WTC11 (cell line): ENCODE data around the gene TAF3.

Experiments used
- MYBL2 ChIP-seq: sonication (generic); formaldehyde crosslinking; IDR thresholded peaks from 2 replicates; pipeline ENCODE4 v1.8.1; 2023; ENCODE audit warnings: mild to moderate bottlenecking, moderate library complexity, missing genetic modification reagents
- NR3C1 ChIP-seq: sonication (generic); formaldehyde crosslinking; conservative IDR thresholded peaks from 2 replicates; pipeline ENCODE4 v1.8.1; 2023; ENCODE audit warnings: low read depth, mild to moderate bottlenecking, missing genetic modification reagents
- TCF7 ChIP-seq: sonication (generic); formaldehyde crosslinking; IDR thresholded peaks from 2 replicates; pipeline ENCODE4 v1.8.0; 2022; ENCODE audit warnings: mild to moderate bottlenecking, low read depth, missing genetic modification reagents, moderate library complexity
- ZNF263 ChIP-seq: sonication (generic); formaldehyde crosslinking; IDR thresholded peaks from 2 replicates; pipeline ENCODE4 v1.8.1; 2022; ENCODE audit warnings: low read depth, mild to moderate bottlenecking, moderate library complexity, missing genetic modification reagents
- TF ChIP-seq, protein P1 (sequence below): fragments of 200-600 bp; IDR thresholded peaks from 2 replicates; pipeline ENCODE4 v1.8.0; 2022; ENCODE audit warnings: antibody characterized with exemption
- TF ChIP-seq, protein P2 (sequence below): sonication (generic); formaldehyde crosslinking; IDR thresholded peaks from 2 replicates; pipeline ENCODE4 v1.8.0; 2022; ENCODE audit warnings: mild to moderate bottlenecking, missing genetic modification reagents
- TF ChIP-seq, protein P3 (sequence below): sonication (generic); formaldehyde crosslinking; IDR thresholded peaks from 2 replicates; pipeline ENCODE4 v1.8.0; 2022; ENCODE audit warnings: mild to moderate bottlenecking, missing genetic modification reagents
- TF ChIP-seq, protein P4 (sequence below): sonication (generic); formaldehyde crosslinking; IDR thresholded peaks from 2 replicates; pipeline ENCODE4 v1.8.1; 2023; ENCODE audit warnings: mild to moderate bottlenecking, missing genetic modification reagents
- TF ChIP-seq, protein P5 (sequence below): sonication (generic); formaldehyde crosslinking; IDR thresholded peaks from 2 replicates; pipeline ENCODE4 v1.8.1; 2022; ENCODE audit warnings: mild to moderate bottlenecking, moderate library complexity, missing genetic modification reagents

DNA sequence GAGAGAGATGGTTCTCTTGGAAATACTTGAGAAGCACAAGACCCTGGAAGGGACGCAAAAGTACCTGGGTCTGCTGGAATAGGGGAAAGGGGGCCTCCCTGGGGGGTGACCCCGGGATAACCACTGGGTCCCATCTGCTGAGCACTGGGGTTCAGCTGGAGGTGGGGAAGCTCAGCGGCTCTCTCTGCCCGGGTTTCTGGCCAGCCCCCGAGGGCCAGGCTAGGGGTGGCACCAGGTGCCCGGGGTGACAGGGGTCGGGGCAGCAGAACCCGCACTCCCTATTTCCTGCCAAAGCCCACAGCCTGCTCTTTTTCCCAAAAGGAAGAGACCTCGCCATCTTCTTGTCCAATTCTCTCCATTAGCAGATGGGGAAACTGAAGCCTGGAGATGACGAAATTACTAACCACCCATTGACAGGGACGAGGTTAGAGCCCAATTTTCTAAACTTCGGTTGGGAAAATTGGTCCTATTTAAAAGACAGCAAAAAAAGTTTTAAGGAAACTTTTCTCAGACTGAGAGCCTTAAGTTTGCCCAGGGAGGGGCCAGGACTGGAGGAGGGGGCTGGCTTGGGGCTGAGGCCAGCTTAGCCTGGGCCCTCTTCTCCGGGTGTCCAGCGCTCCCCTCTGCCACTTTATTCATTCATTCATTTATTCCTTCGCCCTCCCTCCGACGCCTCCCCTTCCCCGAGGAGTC, 218.3 kb downstream of the TAF3 start:
- TF ChIP-seq, protein P1, sequence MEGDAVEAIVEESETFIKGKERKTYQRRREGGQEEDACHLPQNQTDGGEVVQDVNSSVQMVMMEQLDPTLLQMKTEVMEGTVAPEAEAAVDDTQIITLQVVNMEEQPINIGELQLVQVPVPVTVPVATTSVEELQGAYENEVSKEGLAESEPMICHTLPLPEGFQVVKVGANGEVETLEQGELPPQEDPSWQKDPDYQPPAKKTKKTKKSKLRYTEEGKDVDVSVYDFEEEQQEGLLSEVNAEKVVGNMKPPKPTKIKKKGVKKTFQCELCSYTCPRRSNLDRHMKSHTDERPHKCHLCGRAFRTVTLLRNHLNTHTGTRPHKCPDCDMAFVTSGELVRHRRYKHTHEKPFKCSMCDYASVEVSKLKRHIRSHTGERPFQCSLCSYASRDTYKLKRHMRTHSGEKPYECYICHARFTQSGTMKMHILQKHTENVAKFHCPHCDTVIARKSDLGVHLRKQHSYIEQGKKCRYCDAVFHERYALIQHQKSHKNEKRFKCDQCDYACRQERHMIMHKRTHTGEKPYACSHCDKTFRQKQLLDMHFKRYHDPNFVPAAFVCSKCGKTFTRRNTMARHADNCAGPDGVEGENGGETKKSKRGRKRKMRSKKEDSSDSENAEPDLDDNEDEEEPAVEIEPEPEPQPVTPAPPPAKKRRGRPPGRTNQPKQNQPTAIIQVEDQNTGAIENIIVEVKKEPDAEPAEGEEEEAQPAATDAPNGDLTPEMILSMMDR: no peak
- no peak for TF ChIP-seq ZNF263 (CRISPR knock-in tag)
- TF ChIP-seq, protein P2, sequence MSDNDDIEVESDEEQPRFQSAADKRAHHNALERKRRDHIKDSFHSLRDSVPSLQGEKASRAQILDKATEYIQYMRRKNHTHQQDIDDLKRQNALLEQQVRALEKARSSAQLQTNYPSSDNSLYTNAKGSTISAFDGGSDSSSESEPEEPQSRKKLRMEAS: no peak
- no peak for TF ChIP-seq TCF7 (CRISPR knock-in tag)
- TF ChIP-seq NR3C1 (CRISPR knock-in tag): no peak
- TF ChIP-seq, protein P3, sequence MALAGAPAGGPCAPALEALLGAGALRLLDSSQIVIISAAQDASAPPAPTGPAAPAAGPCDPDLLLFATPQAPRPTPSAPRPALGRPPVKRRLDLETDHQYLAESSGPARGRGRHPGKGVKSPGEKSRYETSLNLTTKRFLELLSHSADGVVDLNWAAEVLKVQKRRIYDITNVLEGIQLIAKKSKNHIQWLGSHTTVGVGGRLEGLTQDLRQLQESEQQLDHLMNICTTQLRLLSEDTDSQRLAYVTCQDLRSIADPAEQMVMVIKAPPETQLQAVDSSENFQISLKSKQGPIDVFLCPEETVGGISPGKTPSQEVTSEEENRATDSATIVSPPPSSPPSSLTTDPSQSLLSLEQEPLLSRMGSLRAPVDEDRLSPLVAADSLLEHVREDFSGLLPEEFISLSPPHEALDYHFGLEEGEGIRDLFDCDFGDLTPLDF: no peak
- TF ChIP-seq, protein P4, sequence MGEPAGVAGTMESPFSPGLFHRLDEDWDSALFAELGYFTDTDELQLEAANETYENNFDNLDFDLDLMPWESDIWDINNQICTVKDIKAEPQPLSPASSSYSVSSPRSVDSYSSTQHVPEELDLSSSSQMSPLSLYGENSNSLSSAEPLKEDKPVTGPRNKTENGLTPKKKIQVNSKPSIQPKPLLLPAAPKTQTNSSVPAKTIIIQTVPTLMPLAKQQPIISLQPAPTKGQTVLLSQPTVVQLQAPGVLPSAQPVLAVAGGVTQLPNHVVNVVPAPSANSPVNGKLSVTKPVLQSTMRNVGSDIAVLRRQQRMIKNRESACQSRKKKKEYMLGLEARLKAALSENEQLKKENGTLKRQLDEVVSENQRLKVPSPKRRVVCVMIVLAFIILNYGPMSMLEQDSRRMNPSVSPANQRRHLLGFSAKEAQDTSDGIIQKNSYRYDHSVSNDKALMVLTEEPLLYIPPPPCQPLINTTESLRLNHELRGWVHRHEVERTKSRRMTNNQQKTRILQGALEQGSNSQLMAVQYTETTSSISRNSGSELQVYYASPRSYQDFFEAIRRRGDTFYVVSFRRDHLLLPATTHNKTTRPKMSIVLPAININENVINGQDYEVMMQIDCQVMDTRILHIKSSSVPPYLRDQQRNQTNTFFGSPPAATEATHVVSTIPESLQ (CRISPR knock-in tag): no peak
- TF ChIP-seq MYBL2 (CRISPR knock-in tag): no peak
- TF ChIP-seq, protein P5, sequence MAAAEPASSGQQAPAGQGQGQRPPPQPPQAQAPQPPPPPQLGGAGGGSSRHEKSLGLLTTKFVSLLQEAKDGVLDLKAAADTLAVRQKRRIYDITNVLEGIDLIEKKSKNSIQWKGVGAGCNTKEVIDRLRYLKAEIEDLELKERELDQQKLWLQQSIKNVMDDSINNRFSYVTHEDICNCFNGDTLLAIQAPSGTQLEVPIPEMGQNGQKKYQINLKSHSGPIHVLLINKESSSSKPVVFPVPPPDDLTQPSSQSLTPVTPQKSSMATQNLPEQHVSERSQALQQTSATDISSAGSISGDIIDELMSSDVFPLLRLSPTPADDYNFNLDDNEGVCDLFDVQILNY: no peak
